ENCODE results near the gene REV1.

GRCh38 chr2:99467390-99467789 is 22.4 kb downstream of the REV1 start:
- TF ChIP-seq EZH2 (IDR thresholded peaks at IDR 0.05; ENCODE audit: insufficient read depth, poor library complexity, severe bottlenecking) (no peak), EZH2phosphoT487 (IDR thresholded peaks at IDR 0.05; ENCODE audit: insufficient read depth, low read depth) (no peak)

Measured in GM23248 (cell line).